ENCODE results near the gene CSF2.

Gene CSF2

GRCh38 chr5:132070460-132071337, 2.9 kb upstream of the CSF2 start:
- DNase-seq, result peak; percentile 74 to 80

GRCh38 chr5:132071338-132071707, 2.3 kb upstream of the CSF2 start:
- DNase-seq, result no peak

GRCh38 chr5:132072070-132072469, 1.5 kb upstream of the CSF2 start:
- no peak for DNase-seq

GRCh38 chr5:132072528-132072927, 1.1 kb upstream of the CSF2 start:
- no peak for DNase-seq

GRCh38 chr5:132074091-132074771, 642 bp downstream of the CSF2 start:
- DNase-seq, result peak in 1 of 2 experiments; percentile 15

- DNase-seq, result peak; percentile 65 to 71
Observed at GRCh38 chr5:132074772-132075718, 1.5 kb downstream of the CSF2 start.

- peak in 1 of 2 experiments; percentile 15 for DNase-seq
Observed at GRCh38 chr5:132075719-132076077, 2.1 kb downstream of the CSF2 start.

- peak; percentile 33 to 49 for DNase-seq
Observed at GRCh38 chr5:132076202-132076830, 2.7 kb downstream of the CSF2 start.

- peak in 1 of 2 experiments; percentile 46 for DNase-seq
Observed at GRCh38 chr5:132076983-132077382, 3.4 kb downstream of the CSF2 start.

- no peak for DNase-seq
Observed at GRCh38 chr5:132079081-132079480, 5.5 kb downstream of the CSF2 start.

- DNase-seq, result no peak
Observed at GRCh38 chr5:132079619-132080018, 6.0 kb downstream of the CSF2 start.

- no peak for DNase-seq
Observed at GRCh38 chr5:132080595-132080994, 7.0 kb downstream of the CSF2 start.

GRCh38 chr5:132081458-132081857, 7.9 kb downstream of the CSF2 start:
- DNase-seq, result no peak

GRCh38 chr5:132082329-132083023, 8.9 kb downstream of the CSF2 start:
- peak in 1 of 2 experiments; percentile 27 for DNase-seq

- DNase-seq, result peak in 1 of 2 experiments; percentile 69
Observed at GRCh38 chr5:132083071-132083678, 9.6 kb downstream of the CSF2 start.

GRCh38 chr5:132085686-132086085, 12.1 kb downstream of the CSF2 start:
- DNase-seq, result no peak

GRCh38 chr5:132086277-132086794, 12.7 kb downstream of the CSF2 start:
- DNase-seq, result no peak

- no peak for DNase-seq
Observed at GRCh38 chr5:132087176-132087575, 13.6 kb downstream of the CSF2 start.

GRCh38 chr5:132087661-132088060, 14.1 kb downstream of the CSF2 start:
- DNase-seq, result no peak

- no peak for DNase-seq
Observed at GRCh38 chr5:132089363-132089762, 15.8 kb downstream of the CSF2 start.

- DNase-seq, result no peak
Observed at GRCh38 chr5:132090107-132090506, 16.5 kb downstream of the CSF2 start.
